Activated CD8-positive, alpha-beta T cell treated with anti-CD3 and anti-CD28 coated beads for 36 hours (primary cell): ENCODE measurements around the gene POLG2. TPM values are rescaled to one million over a fixed set of nuclear protein-coding genes. Genes with fewer than 3 reads are reported as not detected.

ENCODE experiments used
- ATAC-seq: fragments of 200-7000 bp; cut with Tn5 transposase; one replicate; pipeline ENCODE4 v1.10.0; 2021; ENCODE audit warnings: mild to moderate bottlenecking, moderate library complexity
- CTCF ChIA-PET: fragments of 350-600 bp; sonication (Branson Sonifier 250); formaldehyde crosslinking; loops from one replicate; lab custom pipeline; 2021; ENCODE audit warnings: antibody characterized with exemption; lab: Charles Lee
- POLR2A ChIA-PET: fragments of 350-600 bp; sonication (Branson Sonifier 250); formaldehyde crosslinking; loops from one replicate; lab custom pipeline; 2021; ENCODE audit warnings: antibody characterized with exemption; lab: Charles Lee
- DNase-seq: peaks from one replicate; pipeline ENCODE4 v3.0.0-alpha.2; 2020
- H3K27ac Mint-ChIP-seq: one replicate; pipeline ENCODE4 v1.8.0; 2021; ENCODE audit warnings: mild to moderate bottlenecking, mixed read lengths
- H3K27me3 Mint-ChIP-seq: one replicate; pipeline ENCODE4 v1.8.0; 2021; ENCODE audit warnings: mixed read lengths
- H3K36me3 Mint-ChIP-seq: one replicate; pipeline ENCODE4 v1.8.0; 2021; ENCODE audit warnings: low read depth, mixed read lengths
- H3K4me1 Mint-ChIP-seq: one replicate; pipeline ENCODE4 v1.8.0; 2021; ENCODE audit warnings: low read depth, mixed read lengths
- H3K4me3 Mint-ChIP-seq: one replicate; pipeline ENCODE4 v1.8.0; 2021; ENCODE audit warnings: mild to moderate bottlenecking, moderate library complexity, mixed read lengths
- H3K9me3 Mint-ChIP-seq: one replicate; pipeline ENCODE4 v1.8.0; 2021; ENCODE audit warnings: mixed read lengths
- intact Hi-C: fragments of 100-400 bp; cut with micrococcal nuclease; formaldehyde crosslinking; loops from one replicate; pipeline ENCODE4 v1.10.0; 2022
- total RNA-seq, 2 experiments: library from RNA; stranded (reverse); gene quantifications; one replicate each; pipeline ENCODE4 v1.2.3, GENCODE V29; 2021
- TF ChIP-seq, protein P1 (sequence below): fragments of 200-600 bp; IDR thresholded peaks from one replicate; pipeline ENCODE4 v1.8.0; 2022; ENCODE audit warnings: antibody characterized with exemption, mild to moderate bottlenecking

Gene POLG2
- total RNA-seq, 2 experiments from 2014 or later: 37.3 to 41.1 TPM

DNA sequence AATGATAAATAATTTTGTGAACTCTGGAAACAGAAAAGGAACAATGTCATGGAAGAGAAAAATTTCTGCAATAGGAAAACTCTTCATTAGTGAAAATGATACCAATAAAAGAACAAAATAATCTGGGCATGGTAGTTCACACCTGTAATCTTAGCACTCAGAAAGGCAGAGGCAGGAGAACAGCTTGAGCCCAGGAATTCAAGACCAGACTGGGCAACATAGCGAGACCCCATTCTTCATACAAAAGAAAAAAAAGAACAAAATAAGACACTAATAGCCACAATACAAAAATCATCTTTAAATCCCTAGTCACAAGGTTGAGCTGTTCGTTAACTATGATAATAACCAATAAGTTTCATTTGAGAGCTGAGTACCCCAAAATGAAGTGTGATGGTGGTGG lies 8.6 kb downstream of the POLG2 start:
- TF ChIP-seq, protein P1, sequence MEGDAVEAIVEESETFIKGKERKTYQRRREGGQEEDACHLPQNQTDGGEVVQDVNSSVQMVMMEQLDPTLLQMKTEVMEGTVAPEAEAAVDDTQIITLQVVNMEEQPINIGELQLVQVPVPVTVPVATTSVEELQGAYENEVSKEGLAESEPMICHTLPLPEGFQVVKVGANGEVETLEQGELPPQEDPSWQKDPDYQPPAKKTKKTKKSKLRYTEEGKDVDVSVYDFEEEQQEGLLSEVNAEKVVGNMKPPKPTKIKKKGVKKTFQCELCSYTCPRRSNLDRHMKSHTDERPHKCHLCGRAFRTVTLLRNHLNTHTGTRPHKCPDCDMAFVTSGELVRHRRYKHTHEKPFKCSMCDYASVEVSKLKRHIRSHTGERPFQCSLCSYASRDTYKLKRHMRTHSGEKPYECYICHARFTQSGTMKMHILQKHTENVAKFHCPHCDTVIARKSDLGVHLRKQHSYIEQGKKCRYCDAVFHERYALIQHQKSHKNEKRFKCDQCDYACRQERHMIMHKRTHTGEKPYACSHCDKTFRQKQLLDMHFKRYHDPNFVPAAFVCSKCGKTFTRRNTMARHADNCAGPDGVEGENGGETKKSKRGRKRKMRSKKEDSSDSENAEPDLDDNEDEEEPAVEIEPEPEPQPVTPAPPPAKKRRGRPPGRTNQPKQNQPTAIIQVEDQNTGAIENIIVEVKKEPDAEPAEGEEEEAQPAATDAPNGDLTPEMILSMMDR: no peak
- POLR2A ChIA-PET: no interaction called here
- Mint-ChIP-seq H3K9me3 (no peaks in the 10 kb centered on the region), H3K27ac (no peak overlapping the region), H3K4me3 (no peak overlapping the region), H3K4me1 (peaks cover 14% of the 10 kb centered on the region), H3K36me3 (peaks cover 60% of the 10 kb centered on the region), H3K27me3 (no peaks in the 10 kb centered on the region)
- ATAC-seq (no peak), DNase-seq (no peak)
- intact Hi-C loops: no loop called here
- CTCF ChIA-PET: interaction anchor here (0.7 to 5.7 kb wide), 2 partner anchors 37 to 66 kb away, joined by 3 to 178 read pairs; no protein-coding TSS in a partner anchor

DNA sequence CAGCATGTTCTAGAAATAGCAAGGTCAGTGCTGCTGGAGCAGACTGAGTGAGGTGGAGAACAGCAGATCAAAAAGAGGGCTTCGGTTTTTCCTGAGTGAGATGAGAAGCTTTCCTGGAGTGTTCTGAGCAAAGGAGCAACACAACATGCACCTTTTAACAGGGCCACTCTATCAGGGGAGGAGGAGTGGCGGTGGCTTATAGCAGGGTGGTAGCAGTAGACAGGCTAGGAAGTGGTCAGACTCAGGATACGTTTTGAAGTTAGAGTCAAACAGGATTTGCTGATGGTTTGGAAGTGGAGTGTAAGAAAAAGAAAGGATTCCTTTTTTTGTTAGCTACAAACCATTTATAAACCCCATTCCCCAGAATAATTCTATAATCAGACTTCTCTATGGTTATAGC lies 12.5 kb downstream of the POLG2 start:
- no peaks in the 10 kb centered on the region for H3K27me3 Mint-ChIP-seq
- POLR2A ChIA-PET: interaction anchor here (1.3 to 2.4 kb wide), 4 partner anchors 13 to 22 kb away, joined by 4 to 20 read pairs (median 6); partner anchors contain the start of genes CEP95, DDX5 and POLG2
- no peak overlapping the region for H3K4me3 Mint-ChIP-seq
- ATAC-seq: no peak
- TF ChIP-seq, protein P1: no peak
- DNase-seq: no peak
- H3K9me3 Mint-ChIP-seq: no peaks in the 10 kb centered on the region
- intact Hi-C loops: no loop called here
- no peak overlapping the region for H3K27ac Mint-ChIP-seq
- H3K4me1 Mint-ChIP-seq: peaks cover 5% of the 10 kb centered on the region
- CTCF ChIA-PET: interaction anchor here (1.0 to 3.2 kb wide), 3 partner anchors 65 to 193 kb away, joined by 3 to 17 read pairs (median 3); no protein-coding TSS in a partner anchor
- H3K36me3 Mint-ChIP-seq: peaks cover 42% of the 10 kb centered on the region

DNA sequence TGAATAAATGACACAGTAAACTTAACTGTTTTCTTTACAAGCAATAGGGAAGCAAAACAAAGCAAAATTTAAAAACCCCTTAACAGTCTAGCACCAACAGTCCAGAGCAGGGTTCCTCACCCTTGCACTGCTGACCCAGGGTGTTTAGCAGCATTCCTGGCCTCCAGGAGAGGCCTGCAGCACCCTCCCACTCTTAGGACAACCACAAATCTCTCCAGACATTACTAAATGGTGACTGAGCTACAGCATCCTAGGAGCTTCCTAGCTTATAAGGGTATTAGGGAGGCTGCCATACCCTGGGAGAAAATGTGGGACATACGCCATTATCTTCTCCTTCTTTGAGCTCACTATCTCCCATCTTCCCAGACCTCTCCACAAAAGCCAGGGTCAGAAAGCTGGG lies 15.9 kb downstream of the POLG2 start:
- no peaks in the 10 kb centered on the region for H3K9me3 Mint-ChIP-seq
- no peaks in the 10 kb centered on the region for H3K27me3 Mint-ChIP-seq
- peaks cover 32% of the 10 kb centered on the region for H3K36me3 Mint-ChIP-seq
- TF ChIP-seq, protein P1: no peak
- H3K27ac Mint-ChIP-seq: no peak overlapping the region
- DNase-seq (no peak), ATAC-seq (no peak)
- H3K4me3 Mint-ChIP-seq: no peak overlapping the region
- H3K4me1 Mint-ChIP-seq: peaks cover 3% of the 10 kb centered on the region
- intact Hi-C loops: no loop called here
- ChIA-PET POLR2A (interaction anchor here (0.6 to 1.3 kb wide), 3 partner anchors 12 to 203 kb away, joined by 3 read pairs; no protein-coding TSS in a partner anchor), CTCF (interaction anchor here (0.9 to 6.5 kb wide), 5 partner anchors 11 to 64 kb away, joined by 3 to 41 read pairs (median 3); no protein-coding TSS in a partner anchor)

DNA sequence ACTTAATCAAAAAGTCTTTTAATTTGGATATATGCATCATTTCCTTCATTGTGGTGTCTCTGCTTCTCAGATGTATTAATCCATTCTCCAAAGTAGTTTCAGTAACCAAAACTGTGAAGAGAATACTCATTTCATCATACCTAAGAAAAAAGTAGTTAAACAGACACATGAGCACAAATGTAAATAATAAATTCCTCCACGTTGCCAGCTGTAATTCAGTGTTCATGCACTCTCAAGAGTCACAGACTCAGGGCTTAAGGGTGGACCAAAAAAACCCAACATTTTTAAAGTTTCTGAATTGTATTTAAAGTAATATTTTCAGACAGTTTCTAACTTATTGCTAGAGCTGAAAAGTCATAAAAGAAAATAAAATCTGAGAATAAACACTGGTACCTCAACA lies 19.0 kb downstream of the POLG2 start:
- POLR2A ChIA-PET: interaction anchor here (0.7 to 1.1 kb wide), 4 partner anchors 8 to 29 kb away, joined by 3 to 4 read pairs (median 4); partner anchors contain the start of genes CEP95 and DDX5
- no peaks in the 10 kb centered on the region for H3K4me1 Mint-ChIP-seq
- TF ChIP-seq, protein P1: no peak

DNA sequence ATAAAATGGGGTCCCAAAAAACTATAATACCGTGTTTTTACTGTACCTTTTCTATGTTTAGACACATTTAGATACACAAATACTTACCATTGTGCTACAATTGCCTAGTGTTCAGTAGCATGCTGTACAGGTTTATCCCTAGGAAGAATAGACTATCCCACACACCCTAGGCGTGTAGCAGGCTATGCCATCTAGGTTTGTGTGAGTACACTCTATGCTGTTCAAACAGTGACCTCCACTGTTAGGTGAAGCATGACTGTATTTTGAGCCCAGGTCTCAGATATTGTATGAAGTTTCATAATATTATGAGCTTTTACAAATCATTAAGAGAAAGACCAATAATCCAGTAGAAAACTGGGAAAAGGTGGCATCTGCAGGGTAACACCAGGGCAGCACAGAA lies 24.3 kb downstream of the POLG2 start:
- DNase-seq (no peak), ATAC-seq (no peak)
- TF ChIP-seq, protein P1: no peak
- ChIA-PET POLR2A (no interaction called here), CTCF (interaction anchor here (1.2 kb wide), 1 partner anchor 51 kb away, joined by 3 read pairs; no protein-coding TSS in a partner anchor)
- Mint-ChIP-seq H3K27me3 (no peaks in the 10 kb centered on the region), H3K4me1 (no peaks in the 10 kb centered on the region), H3K9me3 (no peaks in the 10 kb centered on the region), H3K36me3 (peaks cover 3% of the 10 kb centered on the region), H3K27ac (no peak overlapping the region), H3K4me3 (no peak overlapping the region)
- intact Hi-C loops: no loop called here

More for the DNA sequence above, 19.0 kb downstream of the POLG2 start:
- DNase-seq (no peak), ATAC-seq (no peak)
- no peak overlapping the region for H3K4me3 Mint-ChIP-seq
- H3K9me3 Mint-ChIP-seq: no peaks in the 10 kb centered on the region
- H3K27me3 Mint-ChIP-seq: no peaks in the 10 kb centered on the region
- H3K36me3 Mint-ChIP-seq: peaks cover 11% of the 10 kb centered on the region
- H3K27ac Mint-ChIP-seq: no peak overlapping the region
- intact Hi-C loops: no loop called here
- CTCF ChIA-PET: interaction anchor here (1.7 to 6.5 kb wide), 3 partner anchors 11 to 58 kb away, joined by 4 to 41 read pairs (median 34); no protein-coding TSS in a partner anchor
